ENCODE measurements around the gene SYNE1.

DNA sequence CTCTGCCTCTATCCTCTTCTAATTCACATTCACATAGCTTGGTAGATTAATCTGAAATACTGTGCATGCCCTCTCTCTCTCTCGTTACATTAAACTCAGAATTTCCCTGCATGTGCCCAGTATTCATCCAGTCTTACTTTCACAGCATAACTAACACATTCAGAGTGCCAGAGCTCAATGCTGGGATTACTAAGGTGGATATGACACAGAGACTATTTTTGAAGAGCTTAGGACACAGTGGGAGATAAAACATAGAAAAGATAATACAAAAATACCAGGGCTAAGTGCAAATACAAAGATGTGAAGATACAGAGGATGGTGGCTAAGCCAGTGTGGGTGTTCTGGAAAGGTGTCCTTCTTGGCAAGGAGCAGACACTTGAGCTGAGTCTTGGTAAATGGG lies 6.3 kb downstream of the SYNE1 start:
- TF ChIP-seq, protein P1, sequence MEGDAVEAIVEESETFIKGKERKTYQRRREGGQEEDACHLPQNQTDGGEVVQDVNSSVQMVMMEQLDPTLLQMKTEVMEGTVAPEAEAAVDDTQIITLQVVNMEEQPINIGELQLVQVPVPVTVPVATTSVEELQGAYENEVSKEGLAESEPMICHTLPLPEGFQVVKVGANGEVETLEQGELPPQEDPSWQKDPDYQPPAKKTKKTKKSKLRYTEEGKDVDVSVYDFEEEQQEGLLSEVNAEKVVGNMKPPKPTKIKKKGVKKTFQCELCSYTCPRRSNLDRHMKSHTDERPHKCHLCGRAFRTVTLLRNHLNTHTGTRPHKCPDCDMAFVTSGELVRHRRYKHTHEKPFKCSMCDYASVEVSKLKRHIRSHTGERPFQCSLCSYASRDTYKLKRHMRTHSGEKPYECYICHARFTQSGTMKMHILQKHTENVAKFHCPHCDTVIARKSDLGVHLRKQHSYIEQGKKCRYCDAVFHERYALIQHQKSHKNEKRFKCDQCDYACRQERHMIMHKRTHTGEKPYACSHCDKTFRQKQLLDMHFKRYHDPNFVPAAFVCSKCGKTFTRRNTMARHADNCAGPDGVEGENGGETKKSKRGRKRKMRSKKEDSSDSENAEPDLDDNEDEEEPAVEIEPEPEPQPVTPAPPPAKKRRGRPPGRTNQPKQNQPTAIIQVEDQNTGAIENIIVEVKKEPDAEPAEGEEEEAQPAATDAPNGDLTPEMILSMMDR (IDR thresholded peaks at IDR 0.05; ENCODE audit: poor library complexity) = no peak
- TF ChIP-seq EZH2phosphoT487 (IDR thresholded peaks at IDR 0.05; ENCODE audit: low read depth, severe bottlenecking, unreplicated experiment) (no peak), EZH2 (IDR thresholded peaks at IDR 0.05; ENCODE audit: borderline replicate concordance) (no peak)
